K562 (cell line): ENCODE results near the gene PMVK. TPM values are rescaled to one million over a fixed set of nuclear protein-coding genes. Genes with fewer than 3 reads are reported as not detected.
A peak's percentile ranks its signal among the peaks of the same experiment; 100 is the strongest.

ENCODE experiments used
- C11orf30 ChIP-seq: fragments of 450-650 bp; IDR thresholded peaks from 2 replicates; pipeline ENCODE4 v1.6.1; 2016; ENCODE audit warnings: low read depth, mild to moderate bottlenecking
- CEBPG ChIP-seq, 3 experiments: fragments of 200-800 bp in 1 of 3; sonication (Bioruptor generic) in 1 of 3; sonication (generic) in 1 of 3; formaldehyde crosslinking in 1 of 3; IDR thresholded peaks in 2 of 3; conservative IDR thresholded peaks in 1 of 3; 2 replicates each; pipeline versions ENCODE4 v1.6.1 to v1.8.0; 2016 to 2022; ENCODE audit warnings: missing compliant biosample characterization in 2 of 3, missing genetic modification characterization in 2 of 3, mild to moderate bottlenecking in 1 of 3, missing genetic modification reagents in 1 of 3
- EP300 ChIP-seq: IDR thresholded peaks from 2 replicates; pipeline ENCODE4 v1.6.1; 2012; ENCODE audit warnings: low read length, improper control_type of control experiment
- HNRNPH1 ChIP-seq: fragments of 200-400 bp; formaldehyde crosslinking; optimal IDR thresholded peaks from 2 replicates; pipeline ENCODE3; 2017; ENCODE audit warnings: low read depth, mild to moderate bottlenecking, low read length, moderate library complexity
- JUN ChIP-seq, 2 experiments: sonication (generic) in 1 of 2; formaldehyde crosslinking in 1 of 2; IDR thresholded peaks; 2 replicates each; pipeline versions ENCODE4 v1.6.1 to v1.8.0; 2012 to 2022; ENCODE audit warnings: borderline replicate concordance in 2 of 2, mild to moderate bottlenecking in 2 of 2, improper control_type of control experiment in 1 of 2, low read depth in 1 of 2, low read length in 1 of 2, missing genetic modification reagents in 1 of 2
- KDM5B ChIP-seq: fragments of 200-600 bp; sonication (generic); IDR thresholded peaks from 2 replicates; pipeline ENCODE4 v1.6.1; 2012; ENCODE audit warnings: low read depth, mild to moderate bottlenecking, moderate library complexity, low read length, control low read depth, inconsistent platforms; ENCODE audit not compliant: insufficient replicate concordance
- SIX5 ChIP-seq, 2 experiments: IDR thresholded peaks; 2 replicates each; pipeline ENCODE4 v1.6.1; 2011; ENCODE audit warnings: low read length in 2 of 2, borderline replicate concordance in 1 of 2, low read depth in 1 of 2, mild to moderate bottlenecking in 1 of 2, moderate library complexity in 1 of 2; ENCODE audit not compliant: insufficient read depth in 1 of 2
- TAF15 ChIP-seq: fragments of 200-400 bp; formaldehyde crosslinking; IDR thresholded peaks from 2 replicates; pipeline ENCODE4 v1.6.1; 2017; ENCODE audit warnings: mild to moderate bottlenecking, low read depth, low read length, moderate library complexity
- TCF7L2 ChIP-seq: fragments of 150-350 bp; IDR thresholded peaks from 2 replicates; pipeline ENCODE4 v1.6.1; 2016; ENCODE audit warnings: low read depth, mild to moderate bottlenecking, low read length, moderate library complexity
- ZC3H11A ChIP-seq: IDR thresholded peaks from 2 replicates; pipeline ENCODE4 v1.6.1; 2012; ENCODE audit warnings: low read depth, low read length, improper control_type of control experiment
- ZFP36 ChIP-seq: fragments of 150-350 bp; IDR thresholded peaks from 2 replicates; pipeline ENCODE4 v1.6.1; 2018; ENCODE audit warnings: low read length, low read depth; ENCODE audit not compliant: partially characterized antibody
- ZNF165 ChIP-seq: fragments of 250-450 bp; sonication (Bioruptor Pico); IDR thresholded peaks from 2 replicates; pipeline ENCODE4 v1.4.0; 2020; ENCODE audit warnings: borderline replicate concordance
- ZNF184 ChIP-seq: sonication (generic); formaldehyde crosslinking; IDR thresholded peaks from 2 replicates; pipeline ENCODE4 v1.5.0; 2020; ENCODE audit warnings: missing genetic modification reagents
- ZNF212 ChIP-seq: fragments of 450-650 bp; formaldehyde crosslinking; IDR thresholded peaks from 2 replicates; pipeline ENCODE4 v1.4.0; 2020; ENCODE audit warnings: mild to moderate bottlenecking
- ZNF282 ChIP-seq: sonication (generic); formaldehyde crosslinking; IDR thresholded peaks from 2 replicates; pipeline ENCODE4 v1.8.1; 2023; ENCODE audit warnings: missing genetic modification reagents
- ZNF318 ChIP-seq, 2 experiments: fragments of 450-650 bp; IDR thresholded peaks; 2 replicates each; pipeline ENCODE4 v1.6.1; 2016; ENCODE audit warnings: mild to moderate bottlenecking in 2 of 2, borderline replicate concordance in 1 of 2, low read depth in 1 of 2, moderate library complexity in 1 of 2
- polyA plus RNA-seq, 8 experiments: library from polyadenylated mRNA; depleted of rRNA in 4 of 8; stranded (reverse) in 5 of 8; unstranded in 3 of 8; fragments of >200 nt; fragmentation: Nextera tagmentation in 2 of 8; fragmentation: Illumina TruSeq in 1 of 8; extraction: Ambion mirVana in 2 of 8; extraction: Trizol in 1 of 8; gene quantifications; 2 replicates each; pipeline versions ENCODE4 v1.2.1 to v1.2.3, GENCODE V29; 2011 to 2014; ENCODE audit warnings: inconsistent platforms in 1 of 8, missing spikeins in 1 of 8
- total RNA-seq, 7 experiments: library from RNA; depleted of rRNA in 6 of 7; stranded (reverse); fragments of >200 nt in 6 of 7; fragmentation: Illumina TruSeq in 2 of 7; extraction: Trizol in 2 of 7; gene quantifications; 2 replicates each; pipeline versions ENCODE4 v1.2.1 to v1.2.3, GENCODE V29; 2011 to 2021; ENCODE audit warnings: low replicate concordance in 1 of 7

PMVK gene
- total and polyA plus RNA-seq, 9 of the 15 experiments (the other 6 are each of a cell fraction or from before 2014, with no cell fraction given): 1.1 to 15.3 (median 6.3) TPM

GRCh38 chr1:154973344-154974101, 37.0 kb upstream of the PMVK start (continued):
- TF ChIP-seq TCF7L2 (no peak), C11orf30 (no peak), JUN (IDR thresholded peaks at IDR 0.05; ENCODE audit: borderline replicate concordance, low read depth, low read length) (no peak), JUN (CRISPR knock-in tag; IDR thresholded peaks at IDR 0.05; ENCODE audit: borderline replicate concordance) (no peak), CEBPG (CRISPR knock-in tag; IDR thresholded peaks at IDR 0.05) (no peak), CEBPG (tag; conservative IDR thresholded peaks at IDR 0.05 in 1 of 2, IDR thresholded peaks at IDR 0.05 in 1 of 2) (no peak), ZFP36 (no peak), ZC3H11A (no peak), EP300 (peak; percentile 40; the same call in 1 of the 2 replicates), ZNF212 (CRISPR knock-in tag) (no peak), ZNF165 (CRISPR knock-in tag) (no peak), ZNF318 (IDR thresholded peaks at IDR 0.05; ENCODE audit: borderline replicate concordance in 1 of 2, low read depth in 1 of 2) (peak in 1 of 2 experiments; percentile 56; a peak in 1 of 4 replicates), ZNF282 (CRISPR knock-in tag) (no peak), ZNF184 (CRISPR knock-in tag) (no peak), HNRNPH1 (no peak), KDM5B (peak; percentile 27), SIX5 (IDR thresholded peaks at IDR 0.05; ENCODE audit: borderline replicate concordance in 1 of 2, insufficient read depth in 1 of 2, low read depth in 1 of 2, low read length in 2 of 2) (no peak), TAF15 (no peak)
